GM18858 (cell line): Measurements from ENCODE around the gene APEH.
A peak's percentile ranks its signal among the peaks of the same experiment; 100 is the strongest.

Experiments
- ATAC-seq: cut with Tn5 transposase; IDR thresholded peaks from one replicate; pipeline ENCODE4 v1.9.1; 2021; ENCODE audit not compliant: unreplicated experiment

The APEH gene

DNA sequence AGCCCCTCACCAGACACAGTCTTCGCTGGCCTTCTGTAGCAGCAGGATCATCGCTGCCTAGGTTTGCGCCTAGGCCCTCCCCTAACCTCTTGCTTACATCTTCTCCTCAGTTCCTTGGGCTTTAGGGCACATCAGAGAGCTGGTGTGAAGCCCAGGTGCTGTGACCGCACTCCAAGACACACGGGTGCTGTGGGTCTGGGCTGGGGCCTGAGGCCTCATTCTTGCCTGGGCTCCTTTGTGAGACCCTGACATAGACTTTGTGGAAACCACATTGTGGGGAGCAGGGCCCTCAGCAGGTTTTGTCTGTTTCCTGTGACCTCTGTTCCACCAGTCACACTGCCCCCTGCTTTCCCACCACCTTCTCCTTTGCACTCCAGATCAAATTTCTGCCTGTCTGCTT lies 37.3 kb downstream of the APEH start:
- no peak for ATAC-seq

DNA sequence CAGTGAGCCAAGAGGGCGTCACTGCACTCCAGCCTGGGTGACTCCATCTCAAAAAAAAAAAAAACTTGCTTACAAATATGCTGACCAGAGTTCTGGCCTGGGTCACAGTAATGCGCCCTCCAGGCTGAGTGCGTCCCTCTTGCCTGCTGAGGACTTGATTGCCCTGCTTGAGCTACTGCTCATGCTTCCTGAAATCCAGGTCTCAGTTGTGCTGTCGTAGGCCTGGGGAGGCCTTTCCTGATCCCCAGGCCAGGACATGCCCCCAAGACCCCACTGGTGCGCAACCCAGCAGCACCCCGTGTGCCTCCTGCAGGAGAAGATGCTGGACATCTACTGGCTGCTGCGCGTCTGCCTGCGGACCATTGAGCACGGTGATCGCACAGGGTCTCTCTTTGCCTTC lies 38.0 kb downstream of the APEH start:
- no peak for ATAC-seq

DNA sequence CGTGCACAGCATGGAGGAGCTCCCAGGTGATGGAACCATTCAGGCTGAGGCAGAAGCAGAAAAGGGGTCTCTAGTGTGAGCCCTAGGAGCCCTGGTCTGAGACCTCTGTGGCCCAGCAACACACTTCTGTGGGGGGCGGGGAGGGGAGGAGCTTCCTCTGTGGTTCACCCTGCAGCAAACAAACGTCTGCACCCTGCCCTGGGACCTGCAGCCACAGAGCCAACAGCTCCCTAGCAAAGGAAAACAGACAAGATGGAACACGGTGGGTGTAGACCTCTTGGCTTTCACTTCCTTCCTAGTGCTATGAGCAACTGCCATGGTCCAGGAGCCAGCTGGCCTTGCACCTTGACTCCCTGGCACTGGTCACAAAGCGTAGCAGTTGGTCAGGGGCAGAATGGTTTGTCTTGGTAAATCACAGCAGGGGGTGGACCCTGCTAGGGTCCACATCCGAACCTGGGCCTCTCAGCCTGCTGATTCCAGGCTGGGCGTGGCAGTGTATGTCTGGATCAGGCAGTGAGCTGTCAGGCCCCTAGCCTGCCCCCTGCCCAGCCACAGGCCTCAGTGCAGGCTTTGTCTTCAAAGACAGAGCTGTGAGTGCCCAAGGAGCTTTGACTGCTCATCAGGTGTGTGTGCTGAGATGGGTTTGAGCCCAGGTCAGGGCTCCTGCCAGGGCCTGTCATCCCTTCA lies 38.6 kb downstream of the APEH start:
- ATAC-seq: no peak

DNA sequence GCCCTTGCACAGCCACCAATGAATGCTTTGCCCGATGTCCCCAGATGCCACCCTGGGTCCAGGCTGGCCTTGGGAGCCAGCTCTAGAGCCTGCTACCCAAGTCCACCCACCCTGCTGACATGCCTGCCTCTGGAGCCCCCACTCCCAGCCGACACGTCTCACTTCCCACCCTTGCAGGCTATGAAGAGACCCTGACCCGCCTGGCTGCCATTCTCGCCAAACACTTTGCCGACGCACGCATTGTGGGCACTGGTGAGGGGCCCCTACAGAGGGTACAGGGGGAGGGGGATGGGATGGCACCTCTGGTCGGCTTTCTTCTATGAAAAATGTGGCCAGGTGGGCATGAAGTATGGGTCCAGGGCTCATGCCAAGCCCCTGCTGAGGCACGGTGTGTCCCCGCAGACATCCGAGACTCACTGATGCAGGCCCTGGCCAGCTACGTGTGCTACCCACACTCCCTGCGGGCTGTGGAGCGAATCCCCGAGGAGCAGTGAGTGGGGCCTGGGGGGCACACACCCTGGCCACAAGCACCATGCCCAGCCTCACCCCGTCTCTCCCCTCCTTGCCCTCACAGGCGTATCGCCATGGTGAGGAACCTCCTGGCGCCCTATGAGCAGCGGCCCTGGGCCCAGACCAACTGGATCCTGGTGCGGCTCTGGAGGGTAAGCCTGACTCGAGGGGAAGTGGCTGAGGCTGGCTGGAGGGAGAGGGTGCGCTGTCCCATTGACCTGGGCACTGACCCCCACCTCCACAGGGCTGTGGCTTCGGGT lies 39.4 kb downstream of the APEH start:
- ATAC-seq: no peak

DNA sequence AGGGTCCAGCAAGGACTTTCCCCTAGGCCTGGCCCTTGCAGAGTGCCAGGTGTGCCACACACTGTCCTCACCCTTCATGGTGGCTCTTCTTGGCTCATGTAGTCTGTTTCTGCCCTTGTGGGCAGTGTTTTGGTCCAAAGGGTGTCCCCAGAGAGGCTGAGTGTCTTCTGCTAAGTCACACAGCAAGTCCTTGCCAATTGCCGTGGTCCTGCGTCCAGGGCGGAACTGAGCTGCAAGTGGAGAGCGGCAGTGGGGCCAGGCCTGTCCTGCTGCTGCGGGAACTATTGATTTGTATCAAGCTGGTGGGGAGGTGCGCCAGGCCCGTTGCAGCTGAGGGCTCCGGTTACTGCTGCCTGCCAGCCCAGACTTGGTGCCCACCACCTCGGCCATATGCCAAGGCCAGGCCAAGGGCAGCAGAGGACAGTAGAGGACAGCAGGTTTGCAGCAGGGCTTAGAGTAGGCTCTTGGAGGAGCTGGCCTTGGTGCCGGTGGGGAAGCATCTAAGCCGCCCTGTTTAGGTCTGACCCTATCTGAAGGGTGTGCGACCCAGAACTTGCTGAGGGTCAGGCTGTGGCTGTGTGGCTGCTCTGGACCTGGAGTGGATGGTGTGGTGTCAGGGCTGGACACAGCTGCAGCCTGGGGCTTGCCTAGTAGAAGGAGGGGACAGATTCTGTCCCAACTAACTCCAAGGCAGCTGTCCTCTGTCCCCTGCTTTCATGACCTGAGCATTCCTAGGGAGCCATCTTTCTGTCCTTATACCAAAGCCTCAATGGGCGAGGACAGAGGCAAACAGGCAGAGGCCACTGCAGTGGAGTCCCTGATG lies 40.8 kb downstream of the APEH start:
- no peak for ATAC-seq

DNA sequence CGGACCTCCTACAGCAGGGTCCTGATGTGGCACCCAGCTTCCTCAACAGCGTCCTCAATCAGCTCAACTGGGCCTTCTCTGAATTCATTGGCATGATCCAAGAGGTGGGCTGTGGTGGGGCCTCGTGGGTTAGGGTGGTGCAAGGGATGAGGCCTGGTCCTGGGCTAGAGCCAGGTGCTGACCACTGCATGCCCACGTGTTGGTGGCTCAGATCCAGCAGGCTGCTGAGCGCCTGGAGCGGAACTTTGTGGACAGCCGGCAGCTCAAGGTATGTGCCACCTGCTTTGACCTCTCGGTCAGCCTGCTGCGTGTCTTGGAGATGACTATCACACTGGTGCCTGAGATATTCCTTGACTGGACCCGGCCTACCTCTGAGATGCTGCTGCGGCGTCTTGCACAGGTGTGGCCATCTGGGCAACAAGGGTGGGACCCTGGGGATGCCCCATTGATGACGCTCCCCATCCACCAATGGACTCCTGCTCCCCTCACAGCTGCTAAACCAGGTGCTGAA lies 41.5 kb downstream of the APEH start:
- ATAC-seq: no peak

DNA sequence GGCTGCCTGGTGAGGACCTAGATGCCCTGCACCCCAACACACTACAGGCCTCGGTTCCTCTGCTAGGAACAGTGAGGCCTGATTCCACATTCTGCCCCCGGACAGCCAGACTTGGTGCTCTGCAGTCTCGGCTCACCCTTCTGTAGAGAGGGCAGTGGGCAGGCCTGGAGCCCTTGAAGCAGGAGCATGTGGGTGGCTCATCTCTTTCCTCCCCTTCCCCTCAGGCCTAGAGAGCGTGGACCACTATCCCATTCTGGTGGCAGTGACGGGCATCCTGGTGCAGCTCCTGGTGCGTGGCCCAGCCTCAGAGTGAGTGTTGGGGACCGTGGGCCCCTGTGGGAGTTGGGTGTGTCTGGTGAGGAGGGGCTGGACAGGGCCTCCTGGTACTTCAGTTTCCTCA lies 42.0 kb downstream of the APEH start:
- ATAC-seq: no peak

DNA sequence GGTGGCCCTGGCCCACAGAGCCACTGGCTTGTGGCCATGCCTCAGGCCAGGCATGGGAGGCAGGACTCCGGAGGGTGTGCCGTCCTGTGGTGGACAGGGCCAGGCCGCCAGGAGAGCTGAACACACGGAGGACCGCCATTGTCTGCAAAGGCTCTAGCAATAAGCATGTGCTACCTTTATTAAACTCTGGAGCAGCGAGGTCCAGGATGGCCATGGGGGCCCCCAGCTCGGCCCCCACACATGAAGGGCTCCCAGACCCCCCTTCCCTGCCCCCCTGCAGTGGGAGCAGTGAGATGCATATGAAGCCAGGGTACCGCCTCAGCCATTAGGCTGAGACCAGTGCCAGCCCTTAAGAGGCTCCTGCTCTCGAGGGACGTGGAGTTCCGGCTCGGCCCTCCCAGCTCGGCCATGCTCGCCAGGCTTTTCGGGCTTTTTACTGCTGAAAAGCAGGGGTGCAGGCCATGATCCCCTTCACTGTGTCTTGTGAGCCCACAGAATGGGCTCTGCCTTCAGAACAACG lies 42.6 kb downstream of the APEH start:
- no peak for ATAC-seq

DNA sequence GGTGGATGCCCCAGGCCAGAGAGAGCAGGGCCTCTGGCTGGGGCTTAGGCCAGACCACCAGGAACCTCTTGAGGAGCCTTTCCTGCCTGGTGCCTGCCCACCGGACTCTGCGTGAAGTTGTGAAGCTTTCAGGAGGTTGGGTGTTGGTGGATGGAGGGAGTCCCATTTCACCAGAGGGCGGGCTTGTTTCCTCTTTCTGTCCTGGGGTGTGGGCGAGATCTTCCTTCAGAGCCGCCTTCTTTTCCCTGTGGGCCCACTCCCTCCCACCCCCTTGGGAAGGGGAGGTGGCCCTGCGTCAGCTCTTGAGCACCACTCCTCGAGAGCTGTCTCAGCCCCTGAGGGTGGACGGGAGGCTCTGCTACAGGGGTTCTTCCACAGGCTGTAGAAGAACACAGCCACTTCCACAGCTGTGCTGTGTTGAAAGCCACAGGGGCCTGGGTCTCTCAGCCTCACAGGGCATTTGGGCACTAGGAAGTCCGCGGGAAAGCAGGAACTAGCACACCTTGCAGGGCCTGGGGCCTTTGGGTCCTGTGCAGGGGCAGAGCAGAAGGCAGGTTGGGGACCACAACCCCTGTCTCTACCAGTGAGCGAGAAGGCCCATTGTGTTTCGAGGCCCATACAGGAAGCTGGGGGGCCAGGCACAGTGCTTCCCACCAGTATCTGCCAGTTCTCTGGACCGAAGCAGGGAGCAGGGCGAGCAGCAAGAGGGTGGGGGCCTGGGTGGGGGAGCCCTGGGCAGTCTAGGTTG lies 43.2 kb downstream of the APEH start:
- ATAC-seq: no peak

DNA sequence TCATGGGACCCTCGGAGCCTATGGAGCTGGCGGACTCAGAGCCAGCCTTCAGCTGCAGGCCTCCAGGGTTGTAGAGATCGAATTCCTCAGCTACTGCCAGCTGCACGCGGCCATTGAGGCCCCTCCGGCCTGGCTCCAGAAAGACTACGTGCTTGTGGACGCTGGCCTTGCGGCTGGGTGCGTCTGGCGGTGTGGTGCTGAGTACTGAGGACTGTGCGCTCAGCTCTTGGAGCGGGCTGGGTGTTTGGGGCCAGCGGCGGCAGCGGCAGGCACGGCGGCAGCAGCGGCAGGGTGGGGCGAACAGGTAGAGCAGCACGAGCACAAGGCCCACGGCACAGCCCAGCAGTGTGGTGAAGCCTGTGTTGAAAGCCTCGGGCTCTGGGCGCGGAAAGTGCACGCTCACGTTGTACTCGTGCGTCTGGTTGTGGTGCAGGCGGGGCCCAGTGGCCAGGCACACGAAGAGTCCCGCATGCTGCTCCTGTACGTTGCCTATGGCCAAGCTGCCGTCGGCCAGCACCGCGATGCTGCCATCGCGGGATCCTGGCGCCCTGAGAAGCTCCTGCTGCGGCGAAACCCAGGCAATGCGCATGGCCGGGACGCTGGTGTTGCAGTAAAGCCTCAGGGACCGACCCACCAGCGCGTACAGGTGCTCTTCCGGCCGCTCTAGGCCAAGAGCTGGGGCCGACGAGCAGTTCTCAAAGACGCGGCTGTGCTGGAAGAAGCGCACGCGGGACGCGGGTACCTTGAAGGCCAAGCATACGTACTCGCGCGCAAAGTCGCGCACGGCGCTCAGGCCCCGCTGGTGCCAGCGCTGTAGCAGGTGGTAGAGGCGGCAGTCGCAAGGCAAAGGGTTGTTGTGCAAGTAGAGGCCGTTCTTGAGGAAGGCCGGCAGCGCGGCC lies 44.1 kb downstream of the APEH start:
- no peak for ATAC-seq

DNA sequence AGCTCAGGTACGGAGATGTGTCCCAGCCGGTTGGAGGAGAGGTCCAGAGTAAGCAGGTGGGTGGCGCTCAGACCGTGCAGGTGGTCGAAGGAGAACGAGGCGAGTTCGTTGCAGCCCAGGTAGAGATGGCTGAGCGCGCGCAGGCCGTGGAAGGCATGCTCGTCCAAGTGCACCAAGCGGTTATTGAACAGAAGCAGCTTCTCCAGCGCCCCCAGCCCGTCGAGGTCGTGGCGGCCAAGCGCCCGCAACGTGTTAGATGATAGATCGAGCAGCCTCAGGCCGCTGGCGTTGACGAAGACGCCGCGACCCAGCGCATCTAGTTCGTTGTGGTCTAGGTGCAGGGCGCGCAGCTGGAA lies 44.7 kb downstream of the APEH start:
- no peak for ATAC-seq

DNA sequence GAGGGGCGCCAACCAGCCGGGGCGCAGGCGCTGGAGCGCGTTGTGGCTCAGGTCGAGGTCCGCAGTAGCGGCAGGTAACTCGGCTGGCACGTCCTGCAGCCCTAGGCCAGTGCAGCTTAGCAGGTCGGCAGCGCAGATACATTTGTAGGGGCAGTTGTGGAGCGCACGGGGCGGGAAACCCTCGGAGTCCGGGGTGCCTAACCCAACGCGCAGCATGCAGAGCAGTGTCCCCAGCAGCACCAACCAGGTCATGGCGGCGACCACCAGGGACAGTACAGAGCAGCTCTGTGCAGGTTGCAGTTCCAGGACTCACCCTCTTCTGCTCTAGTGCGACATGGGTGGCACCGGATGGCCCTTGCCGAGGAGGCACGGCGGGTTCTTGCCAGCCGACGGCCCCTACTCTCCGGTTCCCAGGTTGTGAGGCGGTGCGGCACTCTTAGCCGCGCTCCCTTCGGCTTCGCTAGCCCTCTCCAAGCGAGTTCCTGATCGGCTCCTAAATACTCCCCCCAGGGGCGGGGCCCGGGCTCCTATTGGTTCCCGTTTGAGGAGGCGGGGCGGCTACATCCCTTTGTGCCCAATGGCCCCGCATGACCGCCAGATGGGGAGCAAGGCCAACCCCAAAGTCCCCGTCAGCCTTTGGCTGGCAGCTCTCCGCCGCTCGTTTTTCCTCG lies 45.2 kb downstream of the APEH start, which contains the start of gene AMIGO3:
Gene AMIGO3, minus strand, starts transcription at position 471 of the 671 bp plus-strand sequence. Its CDS starts 219 bp downstream, at position 252.
- ATAC-seq: peak; percentile 43

DNA sequence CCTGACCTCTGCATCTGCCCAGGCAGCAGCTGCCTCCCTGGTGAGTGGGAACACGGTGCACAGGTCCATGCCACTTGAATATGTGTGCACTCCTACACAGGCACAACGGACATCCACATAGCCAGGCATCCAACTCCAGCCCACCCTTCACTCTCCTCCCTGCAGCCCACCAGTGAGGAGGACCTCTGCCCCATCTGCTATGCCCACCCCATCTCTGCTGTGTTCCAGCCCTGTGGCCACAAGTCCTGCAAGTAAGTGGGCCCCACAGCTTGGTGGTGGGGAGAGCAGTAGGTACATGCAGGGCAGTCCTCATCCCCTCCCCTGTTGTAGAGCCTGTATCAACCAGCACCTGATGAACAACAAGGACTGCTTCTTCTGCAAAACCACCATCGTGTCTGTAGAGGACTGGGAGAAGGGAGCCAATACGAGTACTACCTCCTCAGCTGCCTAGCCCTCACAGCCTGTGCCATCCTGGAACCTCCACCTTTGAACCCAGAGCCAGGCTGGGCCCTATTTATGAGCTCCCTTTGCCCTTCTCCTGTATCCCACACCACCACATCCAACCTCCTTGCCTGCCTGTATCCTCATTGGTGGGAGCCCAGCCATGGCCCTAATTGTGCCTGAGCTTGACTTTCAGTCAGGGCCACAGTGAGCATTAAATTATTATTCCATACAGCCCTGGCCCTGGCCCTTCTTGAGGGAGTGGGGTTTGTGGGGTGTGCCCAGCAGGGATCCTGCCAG lies 46.9 kb downstream of the APEH start:
- no peak for ATAC-seq

DNA sequence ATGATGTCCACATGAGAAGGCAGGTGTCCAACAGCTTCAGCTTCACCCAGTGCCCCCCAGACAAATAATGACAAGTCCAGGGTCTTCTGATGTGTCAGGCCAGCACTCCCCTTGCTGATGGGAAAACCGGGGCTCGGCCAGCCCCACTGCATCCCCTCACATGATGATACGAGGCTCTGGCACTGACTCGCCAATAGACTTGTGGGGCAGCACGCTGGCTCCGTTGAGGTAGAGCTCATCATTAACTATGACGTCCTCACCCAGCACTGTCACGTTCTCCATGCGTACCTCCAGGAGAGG lies 47.4 kb downstream of the APEH start:
- no peak for ATAC-seq

DNA sequence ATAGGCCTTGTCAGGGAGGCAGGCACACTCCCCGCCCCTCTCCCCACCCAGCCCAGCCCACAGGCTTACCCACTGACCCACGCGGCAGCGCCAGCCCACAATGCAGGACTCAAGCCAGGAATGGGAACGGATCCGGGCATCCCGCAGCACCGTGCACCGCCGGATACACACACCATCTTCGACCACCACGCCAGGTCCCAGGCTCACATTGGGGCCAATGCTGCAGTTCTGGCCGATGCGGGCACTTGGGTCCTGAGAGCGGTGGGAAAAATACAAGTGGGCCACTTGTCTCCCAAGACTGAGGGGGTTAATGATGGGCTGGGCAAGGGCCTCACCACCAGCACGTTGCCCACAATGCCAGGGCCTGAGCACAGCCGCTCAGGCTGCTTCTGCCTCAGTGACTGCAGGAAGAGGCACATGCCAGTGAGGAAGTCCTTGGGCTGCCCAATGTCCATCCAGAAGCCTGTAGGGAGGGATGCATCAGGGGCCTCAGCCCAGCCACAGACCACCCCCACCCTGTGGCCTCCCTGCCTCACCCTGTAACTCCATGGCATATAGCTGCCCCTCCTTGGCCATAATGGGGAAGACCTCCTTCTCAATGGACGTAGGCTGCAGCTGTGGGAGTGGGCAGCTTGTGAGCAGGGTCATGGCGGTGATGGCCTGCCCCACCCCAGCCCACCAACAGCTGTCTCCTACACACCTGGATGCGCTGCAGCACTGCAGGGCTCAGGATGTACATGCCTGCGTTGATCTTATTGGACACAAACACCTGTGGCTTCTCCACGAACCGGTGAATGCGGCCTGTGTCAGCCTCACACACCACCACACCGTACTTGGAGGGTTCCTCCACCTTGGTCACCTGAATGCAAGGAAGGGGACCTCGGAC lies 48.0 kb downstream of the APEH start:
- ATAC-seq: no peak

DNA sequence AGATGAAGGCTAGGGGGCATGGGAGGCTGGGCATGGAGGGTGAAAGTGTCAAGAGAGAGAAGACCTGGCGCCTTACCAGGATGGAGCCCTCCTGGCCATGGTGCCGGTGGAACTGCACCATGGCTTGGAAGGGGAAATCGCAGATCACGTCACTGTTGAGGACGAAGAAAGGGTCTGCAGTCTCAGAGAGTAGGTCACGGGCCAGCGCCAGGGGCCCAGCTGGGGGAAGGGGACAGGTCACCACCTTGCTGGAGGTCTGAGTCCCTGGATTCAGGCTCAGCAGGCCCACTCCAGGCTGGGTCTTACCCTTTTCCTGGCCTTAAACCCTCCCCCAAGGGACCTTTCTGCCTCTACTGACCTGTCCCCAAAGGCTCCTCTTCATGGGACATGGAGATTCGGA lies 48.7 kb downstream of the APEH start:
- ATAC-seq: no peak

DNA sequence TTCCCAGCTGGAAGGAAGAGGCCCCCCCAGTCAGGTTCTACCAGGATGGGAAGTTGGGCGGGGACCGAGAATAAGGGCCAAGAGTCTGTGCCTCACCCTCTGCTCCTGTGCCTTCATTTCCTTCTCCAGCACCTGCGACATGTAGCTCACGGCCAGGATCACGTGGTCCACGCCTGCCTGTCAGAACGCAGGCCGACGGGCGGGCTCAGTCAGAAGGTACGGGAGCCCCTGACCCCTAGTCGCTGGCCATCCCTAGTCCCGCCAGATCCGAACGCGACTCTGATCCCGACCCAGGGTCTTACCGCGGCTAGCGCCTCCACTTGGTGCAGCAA lies 49.1 kb downstream of the APEH start:
- no peak for ATAC-seq
